HG02798 (cell line): ENCODE measurements around the gene ALCAM.

ENCODE experiments used
- ATAC-seq: cut with Tn5 transposase; IDR thresholded peaks from one replicate; pipeline ENCODE4 v1.9.1; 2021; ENCODE audit warnings: mild to moderate bottlenecking; ENCODE audit not compliant: unreplicated experiment, poor library complexity

Gene ALCAM

GRCh38 chr3:105518203-105518602, 151.5 kb downstream of the ALCAM start:
- no peak for ATAC-seq

- ATAC-seq = peak; percentile 85
Observed at GRCh38 chr3:105518806-105519418, 152.2 kb downstream of the ALCAM start.

GRCh38 chr3:105521770-105522169, 155.1 kb downstream of the ALCAM start:
- no peak for ATAC-seq

DNA sequence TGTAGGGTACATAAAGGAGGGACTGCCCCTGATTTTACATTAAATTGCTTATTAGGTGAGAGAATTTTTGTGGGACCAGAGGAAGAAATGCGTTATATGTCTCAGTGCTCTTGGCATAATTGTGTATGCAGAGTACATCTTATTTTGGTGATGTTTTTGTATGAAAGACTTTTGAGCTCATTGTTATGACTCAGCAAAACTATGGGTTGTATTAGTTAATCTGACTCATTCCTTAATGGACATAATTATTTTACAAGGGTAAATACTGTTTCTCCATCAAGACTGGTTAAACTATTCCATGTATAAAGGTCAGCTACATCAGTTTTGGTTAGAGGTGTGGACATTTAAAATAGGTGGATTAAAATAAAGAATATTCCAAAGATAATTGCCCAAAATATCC, 156.8 kb downstream of the ALCAM start:
- no peak for ATAC-seq

DNA sequence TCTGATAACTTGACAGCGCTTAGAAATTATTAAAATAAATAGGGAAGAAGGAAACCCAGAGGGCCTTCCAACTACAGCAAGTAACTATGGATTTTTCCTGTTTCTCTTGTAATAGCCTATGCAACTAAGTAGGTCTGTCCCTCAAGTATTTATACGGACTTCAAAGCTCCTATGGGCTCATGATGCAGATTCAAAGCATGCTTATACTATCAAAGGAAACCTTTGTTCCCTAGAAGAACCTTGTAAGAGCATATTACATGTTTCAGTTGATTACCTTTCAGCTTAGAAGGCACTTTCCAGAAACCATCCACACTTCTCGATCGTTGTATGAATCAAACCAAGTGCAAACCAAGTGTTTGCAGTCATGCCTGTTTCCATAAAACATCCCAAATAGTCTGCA, 158.8 kb downstream of the ALCAM start:
- no peak for ATAC-seq

- ATAC-seq = no peak
Observed at GRCh38 chr3:105526360-105527111, 159.8 kb downstream of the ALCAM start.

DNA sequence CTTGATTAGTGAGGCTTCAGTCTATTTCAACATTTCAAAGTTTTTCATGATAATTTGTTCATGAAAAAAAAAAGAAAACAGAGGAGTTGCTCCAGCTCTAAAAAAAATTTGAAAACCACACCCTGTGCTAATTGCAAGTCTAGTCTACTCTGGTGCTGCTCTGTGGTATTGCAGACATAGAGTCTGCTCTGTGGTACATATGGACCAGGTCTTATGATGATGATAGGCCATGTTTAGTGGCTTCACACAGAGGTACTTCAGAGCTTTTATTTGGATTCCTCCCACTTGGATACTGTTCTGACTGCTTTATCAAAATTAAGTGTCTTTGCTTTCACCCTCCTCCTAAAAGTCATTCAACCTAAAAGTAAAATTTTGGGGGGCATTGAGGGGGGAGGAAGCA, 160.8 kb downstream of the ALCAM start:
- ATAC-seq = no peak

DNA sequence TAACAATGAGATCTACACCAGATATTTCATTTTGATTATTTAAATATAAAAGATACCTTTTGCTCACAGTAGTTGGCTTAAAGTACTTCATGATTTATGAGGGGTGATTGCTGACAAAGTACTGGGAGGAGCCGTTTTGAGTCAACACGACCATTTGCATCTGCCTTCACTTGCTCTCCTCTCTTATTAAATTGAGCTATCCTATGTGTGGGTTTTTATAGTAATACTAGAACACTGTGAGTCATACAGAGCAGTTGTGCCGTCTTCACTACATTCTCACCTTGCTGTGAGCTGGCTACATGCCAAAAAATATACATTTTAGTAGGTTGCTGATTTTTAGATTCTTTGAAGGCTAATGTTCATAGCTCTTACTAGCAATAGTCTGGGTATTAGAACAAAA, 161.2 kb downstream of the ALCAM start:
- ATAC-seq = peak; percentile 77

DNA sequence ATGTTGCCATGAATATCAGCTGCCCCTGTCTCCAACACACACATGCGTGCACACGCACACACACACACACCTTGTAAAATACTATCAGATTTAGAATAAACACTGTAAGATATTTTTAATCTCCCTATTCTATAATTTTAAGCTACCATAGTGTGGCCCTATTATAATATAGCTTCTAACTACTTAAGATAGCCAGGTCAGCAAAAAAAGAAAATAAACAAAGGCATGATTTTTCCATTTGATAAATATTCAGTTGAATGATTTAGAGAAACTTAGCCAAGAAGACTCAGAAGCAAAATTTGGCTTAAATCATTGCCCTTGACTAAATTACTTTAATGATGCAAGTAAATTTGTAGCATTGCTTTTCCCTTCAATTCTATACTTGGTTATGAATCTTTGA, 162.2 kb downstream of the ALCAM start:
- ATAC-seq = no peak

DNA sequence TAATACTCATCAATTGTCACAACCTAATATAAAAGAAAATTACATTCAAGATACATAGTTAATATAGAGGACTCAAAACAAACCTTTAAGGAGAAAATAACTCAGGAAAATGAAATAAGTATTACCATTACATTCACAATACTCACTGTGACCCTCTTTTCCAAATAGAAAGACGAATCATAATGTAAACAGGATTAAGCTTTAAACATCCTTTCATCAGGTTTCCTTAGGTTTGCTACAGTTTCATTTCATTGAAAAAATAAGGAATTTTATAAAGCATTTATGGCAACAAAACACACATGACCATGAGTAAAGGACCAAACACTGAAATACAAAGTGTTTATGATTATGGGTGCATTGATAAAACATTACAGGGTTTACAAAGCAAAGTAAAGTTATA, 162.7 kb downstream of the ALCAM start:
- ATAC-seq = no peak

- no peak for ATAC-seq
Observed at GRCh38 chr3:105532251-105532650, 165.5 kb downstream of the ALCAM start.

DNA sequence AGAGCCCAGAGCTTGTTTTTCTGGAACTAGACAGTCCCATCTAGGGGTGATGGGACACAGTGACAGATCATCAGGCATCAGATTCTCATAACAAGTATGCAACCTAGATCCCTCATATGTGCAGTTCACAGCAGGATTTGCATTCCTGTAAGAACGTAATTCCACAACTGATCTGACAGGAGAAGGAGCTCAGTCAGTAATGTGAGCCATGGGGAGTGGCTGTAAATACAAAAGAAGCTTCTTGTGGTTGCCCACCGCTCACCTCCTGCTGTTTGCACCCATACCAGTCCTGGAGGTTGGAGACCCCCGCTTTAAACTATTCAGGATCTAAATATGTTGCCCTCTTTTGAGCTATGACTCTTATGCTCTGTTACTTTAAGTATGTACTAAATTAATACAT, 167.3 kb downstream of the ALCAM start:
- no peak for ATAC-seq

- no peak for ATAC-seq
Observed at GRCh38 chr3:105534491-105534890, 167.8 kb downstream of the ALCAM start.

- ATAC-seq = no peak
Observed at GRCh38 chr3:105537371-105538080, 170.8 kb downstream of the ALCAM start.

- no peak for ATAC-seq
Observed at GRCh38 chr3:105538483-105538882, 171.8 kb downstream of the ALCAM start.

- no peak for ATAC-seq
Observed at GRCh38 chr3:105539897-105540296, 173.2 kb downstream of the ALCAM start.

DNA sequence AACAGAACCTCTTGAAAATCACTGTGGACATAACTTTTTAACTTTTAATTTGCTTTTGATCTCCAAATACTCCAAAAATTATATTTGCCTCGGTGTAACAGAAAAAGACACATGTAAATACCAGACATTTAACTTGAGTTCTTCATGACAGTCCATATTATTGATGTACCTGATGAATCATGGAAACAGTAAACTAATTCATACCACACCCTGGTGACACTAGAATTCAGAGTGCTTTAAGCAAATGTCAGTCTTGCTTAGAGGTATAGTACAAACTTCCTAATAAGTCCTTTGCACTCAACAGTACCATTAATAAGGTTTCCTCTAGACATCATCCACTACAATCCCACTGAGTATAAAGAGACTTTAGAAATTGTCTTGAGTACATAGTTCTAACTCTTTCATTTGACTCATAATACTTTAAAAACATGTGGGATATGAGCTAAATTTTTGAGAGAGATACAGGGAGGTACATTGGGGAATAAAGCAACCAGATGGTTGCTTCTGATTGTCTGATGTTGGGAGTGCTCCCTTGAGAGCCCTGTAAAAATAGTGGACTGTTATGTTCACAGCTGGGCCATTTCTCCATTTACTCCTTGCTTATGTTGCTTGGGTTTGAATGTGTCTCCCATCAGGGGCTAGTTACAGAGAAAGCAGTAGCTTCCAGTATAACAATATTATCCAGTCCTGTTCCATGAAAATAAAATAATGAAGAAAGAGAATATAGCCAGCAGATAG, 175.7 kb downstream of the ALCAM start:
- no peak for ATAC-seq

- ATAC-seq = no peak
Observed at GRCh38 chr3:105545051-105545450, 178.3 kb downstream of the ALCAM start.

DNA sequence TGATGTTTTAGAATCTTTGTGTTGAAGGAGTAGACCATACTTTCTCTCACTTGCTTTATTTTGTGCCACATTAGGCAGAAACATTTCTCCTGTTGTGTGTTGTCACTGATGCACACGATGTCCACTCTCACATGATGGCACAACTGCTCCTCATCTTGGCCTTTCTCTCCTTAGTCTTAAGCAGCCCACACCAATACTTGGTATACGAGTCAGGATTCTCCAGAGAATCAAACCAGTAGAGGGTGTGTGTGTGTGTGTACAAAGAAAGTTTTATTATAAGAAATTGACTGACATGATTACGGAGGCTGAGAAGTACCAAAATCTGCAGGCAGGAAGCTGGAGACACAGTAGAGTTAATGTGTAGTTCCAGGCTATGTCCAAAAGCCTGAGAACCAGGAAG, 187.1 kb downstream of the ALCAM start:
- no peak for ATAC-seq

DNA sequence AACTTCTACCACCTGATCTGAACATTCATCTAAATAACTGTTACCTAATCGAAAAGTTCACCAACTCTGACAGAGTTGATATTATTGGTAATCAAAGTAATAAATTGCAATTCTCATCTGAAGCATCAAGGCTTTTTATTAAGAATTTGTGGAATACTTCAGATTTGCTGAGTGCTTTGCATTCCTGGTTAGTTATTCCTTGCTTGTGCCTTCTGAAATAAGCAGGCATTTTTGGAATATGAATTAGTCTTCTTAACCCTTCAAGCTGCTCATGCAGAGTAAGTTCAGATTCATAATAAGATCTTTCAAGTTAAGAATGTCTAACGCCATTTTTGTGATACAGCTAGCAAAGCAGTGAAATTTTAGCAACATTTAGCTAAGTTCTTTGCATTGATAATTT, 188.5 kb downstream of the ALCAM start:
- no peak for ATAC-seq

GRCh38 chr3:105559856-105560255, 193.1 kb downstream of the ALCAM start:
- ATAC-seq = no peak
